ENCODE data around the gene AP5Z1. TPM values are rescaled to one million over a fixed set of nuclear protein-coding genes. Genes with fewer than 3 reads are reported as not detected.
A peak's percentile ranks its signal among the peaks of the same experiment; 100 is the strongest.

Gene AP5Z1
- total RNA-seq, 1 donor from 2014 or later: 88.6 TPM

- no peak for TF ChIP-seq CTCF (IDR thresholded peaks at IDR 0.05; ENCODE audit: unreplicated experiment)
- H3K4me1 Mint-ChIP-seq (ENCODE audit: unreplicated experiment): peaks cover 29% of the 10 kb centered on the region
- H3K36me3 Mint-ChIP-seq (ENCODE audit: low read depth, unreplicated experiment): peaks cover 24% of the 10 kb centered on the region
- no peaks in the 10 kb centered on the region for H3K9me3 Mint-ChIP-seq (ENCODE audit: unreplicated experiment)
- peak overlapping the region; percentile 86 for H3K27ac Mint-ChIP-seq (ENCODE audit: unreplicated experiment)
- DNase-seq (ENCODE audit: low spot score): no peak
- peak overlapping the region; percentile 99 for H3K4me3 Mint-ChIP-seq (ENCODE audit: unreplicated experiment)
- H3K27me3 Mint-ChIP-seq (ENCODE audit: unreplicated experiment): peaks cover 23% of the 10 kb centered on the region
Measured at GRCh38 chr7:4774658-4775249, 669 bp upstream of the AP5Z1 start.

- H3K4me3 Mint-ChIP-seq (ENCODE audit: unreplicated experiment): peak overlapping the region; percentile 99
- H3K27me3 Mint-ChIP-seq (ENCODE audit: unreplicated experiment): peaks cover 21% of the 10 kb centered on the region
- H3K9me3 Mint-ChIP-seq (ENCODE audit: unreplicated experiment): no peaks in the 10 kb centered on the region
- H3K27ac Mint-ChIP-seq (ENCODE audit: unreplicated experiment): peak overlapping the region; percentile 99
- no peak for TF ChIP-seq CTCF (IDR thresholded peaks at IDR 0.05; ENCODE audit: unreplicated experiment)
- H3K4me1 Mint-ChIP-seq (ENCODE audit: unreplicated experiment): peaks cover 29% of the 10 kb centered on the region
- peak; percentile 49 for DNase-seq (ENCODE audit: low spot score)
- peaks cover 23% of the 10 kb centered on the region for H3K36me3 Mint-ChIP-seq (ENCODE audit: low read depth, unreplicated experiment)
Measured at GRCh38 chr7:4775848-4776623, 613 bp downstream of the AP5Z1 start.

- no peak overlapping the region for H3K4me3 Mint-ChIP-seq (ENCODE audit: unreplicated experiment)
Measured at GRCh38 chr7:4779118-4779517, 3.7 kb downstream of the AP5Z1 start.

GRCh38 chr7:4781366-4782069 is 6.1 kb downstream of the AP5Z1 start:
- no peak for DNase-seq (ENCODE audit: low spot score)
- Mint-ChIP-seq H3K9me3 (ENCODE audit: unreplicated experiment) (no peaks in the 10 kb centered on the region), H3K36me3 (ENCODE audit: low read depth, unreplicated experiment) (peaks cover 25% of the 10 kb centered on the region), H3K27me3 (ENCODE audit: unreplicated experiment) (peaks cover 14% of the 10 kb centered on the region), H3K27ac (ENCODE audit: unreplicated experiment) (no peak overlapping the region), H3K4me1 (ENCODE audit: unreplicated experiment) (peaks cover 11% of the 10 kb centered on the region), H3K4me3 (ENCODE audit: unreplicated experiment) (no peak overlapping the region)
- TF ChIP-seq CTCF (IDR thresholded peaks at IDR 0.05; ENCODE audit: unreplicated experiment): no peak

More at GRCh38 chr7:4779118-4779517, 3.7 kb downstream of the AP5Z1 start:
- peaks cover 28% of the 10 kb centered on the region for H3K4me1 Mint-ChIP-seq (ENCODE audit: unreplicated experiment)
- H3K27me3 Mint-ChIP-seq (ENCODE audit: unreplicated experiment): peaks cover 23% of the 10 kb centered on the region
- H3K36me3 Mint-ChIP-seq (ENCODE audit: low read depth, unreplicated experiment): peaks cover 32% of the 10 kb centered on the region
- no peak overlapping the region for H3K27ac Mint-ChIP-seq (ENCODE audit: unreplicated experiment)
- no peak for TF ChIP-seq CTCF (IDR thresholded peaks at IDR 0.05; ENCODE audit: unreplicated experiment)
- DNase-seq (ENCODE audit: low spot score): no peak
- no peaks in the 10 kb centered on the region for H3K9me3 Mint-ChIP-seq (ENCODE audit: unreplicated experiment)

Data from endothelial cell (in vitro differentiated cells).